ENCODE measurements around the gene BET1L. TPM values are rescaled to one million over a fixed set of nuclear protein-coding genes. Genes with fewer than 3 reads are reported as not detected.
"Not testable (repeated sequence)": the region's sequence is repeated elsewhere in the genome, so short reads cannot be mapped to it uniquely, and the experiment has no call there.

The BET1L gene
- total RNA-seq, 1 donor from 2014 or later = 44.3 TPM

- H3K9me3 Mint-ChIP-seq; H3K27me3 Mint-ChIP-seq (ENCODE audit: low read depth); H3K4me1 Mint-ChIP-seq; H3K27ac Mint-ChIP-seq (ENCODE audit: unreplicated experiment); DNase-seq (ENCODE audit: low read depth, low spot score); H3K36me3 Mint-ChIP-seq (ENCODE audit: low read depth); H3K4me3 Mint-ChIP-seq: not testable (repeated sequence)
- TF ChIP-seq CTCF (conservative IDR thresholded peaks at IDR 0.05) = peak; percentile 22
Observed at GRCh38 chr11:189843-190311, 17.3 kb downstream of the BET1L start.

DNA sequence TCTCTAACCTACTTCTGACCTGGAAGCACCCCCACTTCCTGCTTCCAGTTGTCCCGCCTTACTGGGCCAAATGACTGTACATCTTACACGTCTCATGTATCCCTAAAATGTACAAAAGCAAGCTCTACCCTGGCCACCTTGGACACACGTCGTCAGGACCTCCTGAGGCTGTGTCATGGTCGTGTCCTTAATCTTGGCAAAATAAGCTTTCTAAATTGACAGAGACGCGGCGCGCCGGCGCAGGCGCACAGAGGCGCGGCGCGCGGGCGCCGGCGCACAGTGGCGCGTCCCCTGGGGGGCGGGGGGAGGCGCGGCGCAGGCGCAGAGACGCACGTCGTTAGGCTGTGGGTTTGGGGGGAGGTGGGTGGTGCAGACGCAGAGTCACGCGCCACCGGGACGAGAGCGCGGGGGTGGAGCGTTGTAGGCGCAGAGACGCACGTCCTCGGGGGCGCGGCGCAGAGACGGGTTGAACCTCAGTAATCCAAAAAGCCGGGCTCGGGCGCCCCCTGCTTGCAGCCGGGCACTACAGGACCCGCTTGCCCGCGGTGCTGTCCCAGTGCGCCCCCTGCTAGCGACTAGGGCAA, 17.9 kb downstream of the BET1L start:
- not testable (repeated sequence) for DNase-seq (ENCODE audit: low read depth, low spot score); H3K36me3 Mint-ChIP-seq (ENCODE audit: low read depth); H3K4me3 Mint-ChIP-seq; H3K9me3 Mint-ChIP-seq; H3K27ac Mint-ChIP-seq (ENCODE audit: unreplicated experiment); H3K4me1 Mint-ChIP-seq; H3K27me3 Mint-ChIP-seq (ENCODE audit: low read depth)

DNA sequence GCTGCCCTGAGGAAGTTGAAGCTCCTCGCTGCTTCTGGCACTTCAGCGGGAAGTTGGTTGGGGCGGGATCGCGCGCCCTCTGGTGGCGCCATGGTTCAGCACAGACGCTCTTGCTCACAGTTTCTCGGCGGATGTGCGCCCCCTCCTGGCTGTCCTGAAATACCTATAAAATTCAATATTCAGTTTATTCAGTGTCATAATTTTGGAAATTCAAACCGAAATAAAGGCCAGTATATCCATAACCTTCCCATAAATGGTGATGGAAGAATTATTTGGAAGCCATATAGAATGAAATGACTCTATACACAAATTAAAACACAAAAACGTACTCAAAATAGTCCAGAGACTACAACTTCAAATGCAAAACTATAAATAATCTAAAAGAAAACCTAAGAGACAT, 27.0 kb downstream of the BET1L start:
- DNase-seq (ENCODE audit: low read depth, low spot score); H3K27me3 Mint-ChIP-seq (ENCODE audit: low read depth); H3K36me3 Mint-ChIP-seq (ENCODE audit: low read depth); H3K4me3 Mint-ChIP-seq; H3K4me1 Mint-ChIP-seq; H3K9me3 Mint-ChIP-seq; H3K27ac Mint-ChIP-seq (ENCODE audit: unreplicated experiment): not testable (repeated sequence)
- TF ChIP-seq CTCF (conservative IDR thresholded peaks at IDR 0.05) = peak; percentile 32

Other genes with a start within 250 kb of the BET1L start
- not detected in 2 replicates for gene SCGB1C1, start 14.3 kb downstream of the BET1L start, total RNA-seq
- 115 and 122 TPM in 2 replicates for gene RIC8A, start 309 bp upstream of the BET1L start, total RNA-seq
- gene SIRT3, start 28.9 kb upstream of the BET1L start, total RNA-seq = 23.3 and 24.0 TPM in 2 replicates
- 136 and 146 TPM in 2 replicates for gene PSMD13, start 29.6 kb upstream of the BET1L start, total RNA-seq
- not detected in 2 replicates for gene NLRP6, start 71.0 kb upstream of the BET1L start, total RNA-seq
- gene PGGHG, start 81.7 kb upstream of the BET1L start, total RNA-seq = 23.2 and 25.1 TPM in 2 replicates
- not detected in 2 replicates for gene IFITM5, start 92.1 kb upstream of the BET1L start, total RNA-seq
- 55.0 and 67.2 TPM in 2 replicates for gene IFITM2, start 100.4 kb upstream of the BET1L start, total RNA-seq
- gene IFITM1, start 106.6 kb upstream of the BET1L start, total RNA-seq = 2.0 and 2.3 TPM in 2 replicates
- 156 and 165 TPM in 2 replicates for gene IFITM3, start 113.5 kb upstream of the BET1L start, total RNA-seq
- gene B4GALNT4, start 162.1 kb upstream of the BET1L start, total RNA-seq = 179 and 201 TPM in 2 replicates
- 0.42 and 1.7 TPM in 2 replicates for gene PKP3, start 186.8 kb upstream of the BET1L start, total RNA-seq
- 14.5 and 15.9 TPM in 2 replicates for gene SIGIRR, start 207.6 kb upstream of the BET1L start, total RNA-seq
- not detected in 2 replicates for gene ANO9, start 234.6 kb upstream of the BET1L start, total RNA-seq
- gene PTDSS2, start 242.9 kb upstream of the BET1L start, total RNA-seq = 51.2 and 52.4 TPM in 2 replicates

Measured in neural crest cell (in vitro differentiated cells).